ENCODE data around the gene NEGR1. TPM values are rescaled to one million over a fixed set of nuclear protein-coding genes. Genes with fewer than 3 reads are reported as not detected.

NEGR1 gene
- total and polyA plus RNA-seq, 2 experiments from 2014 or later, result 0.57 to 0.94 TPM

GRCh38 chr1:72230746-72231145 is 51.6 kb downstream of the NEGR1 start (continued):
- TF ChIP-seq CTCF (conservative IDR thresholded peaks at IDR 0.05; ENCODE audit: low read depth in 2 of 2) (no peak), ETS1 (IDR thresholded peaks at IDR 0.05) (no peak)

- Histone ChIP-seq H3K36me3 (ENCODE audit: insufficient read depth) (no peaks in the 10 kb centered on the region), H3K4me2 (no peak overlapping the region), H3K4me3 (no peak overlapping the region), H3K27me3 (ENCODE audit: insufficient read depth) (no peaks in the 10 kb centered on the region), H2AFZ (no peak overlapping the region), H3K27ac (ENCODE audit: low read depth) (no peak overlapping the region), H3K9me2 (ENCODE audit: insufficient read depth) (no peaks in the 10 kb centered on the region; the same call in 1 of the 2 replicates), H3F3A (replicated peaks; ENCODE audit: low read depth) (no peaks in the 10 kb centered on the region), H3K79me2 (replicated peaks; ENCODE audit: insufficient read depth) (no peaks in the 10 kb centered on the region), H3K4me1 (ENCODE audit: insufficient read depth) (no peaks in the 10 kb centered on the region), H4K20me1 (replicated peaks; ENCODE audit: insufficient read depth) (no peaks in the 10 kb centered on the region)
- Mint-ChIP-seq H3K27ac (no peak overlapping the region), H3K4me3 (no peak overlapping the region), H3K27me3 (ENCODE audit: insufficient read depth, low read depth, poor library complexity) (no peaks in the 10 kb centered on the region), H3K9me3 (no peaks in the 10 kb centered on the region), H3K4me1 (no peaks in the 10 kb centered on the region), H3K36me3 (ENCODE audit: low read depth) (no peaks in the 10 kb centered on the region)
- TF ChIP-seq ZNF331 (CRISPR knock-in tag; IDR thresholded peaks at IDR 0.05; ENCODE audit: low read depth) (no peak), CREB1 (CRISPR knock-in tag; IDR thresholded peaks at IDR 0.05; ENCODE audit: low read depth) (no peak), ETS1 (IDR thresholded peaks at IDR 0.05) (no peak), POLR2AphosphoS5 (IDR thresholded peaks at IDR 0.05; ENCODE audit: low read depth) (no peak), STAT1 (IDR thresholded peaks at IDR 0.05; ENCODE audit: unreplicated experiment) (no peak), CTCF (conservative IDR thresholded peaks at IDR 0.05; ENCODE audit: low read depth in 2 of 2) (no peak)
- ATAC-seq (no peak), DNase-seq (ENCODE audit: low spot score) (no peak)
Observed at GRCh38 chr1:72229893-72230292, 52.4 kb downstream of the NEGR1 start.

- Mint-ChIP-seq H3K27me3 (ENCODE audit: insufficient read depth, low read depth, poor library complexity) (no peaks in the 10 kb centered on the region), H3K4me1 (no peaks in the 10 kb centered on the region), H3K27ac (no peak overlapping the region), H3K9me3 (no peaks in the 10 kb centered on the region; the same call in 2 of the 3 replicates), H3K4me3 (no peak overlapping the region), H3K36me3 (ENCODE audit: low read depth) (no peaks in the 10 kb centered on the region)
- Histone ChIP-seq H2AFZ (no peak overlapping the region), H3K9me2 (ENCODE audit: insufficient read depth) (no peaks in the 10 kb centered on the region), H3K27ac (ENCODE audit: low read depth) (no peak overlapping the region), H3K4me1 (ENCODE audit: insufficient read depth) (no peaks in the 10 kb centered on the region), H3F3A (replicated peaks; ENCODE audit: low read depth) (no peaks in the 10 kb centered on the region), H3K4me3 (no peak overlapping the region), H3K36me3 (ENCODE audit: insufficient read depth) (no peaks in the 10 kb centered on the region), H4K20me1 (replicated peaks; ENCODE audit: insufficient read depth) (no peaks in the 10 kb centered on the region), H3K4me2 (no peak overlapping the region), H3K27me3 (ENCODE audit: insufficient read depth) (no peaks in the 10 kb centered on the region), H3K79me2 (replicated peaks; ENCODE audit: insufficient read depth) (no peaks in the 10 kb centered on the region)
- DNase-seq (ENCODE audit: low spot score) (no peak), ATAC-seq (no peak)
- TF ChIP-seq ZNF462 (CRISPR knock-in tag; IDR thresholded peaks at IDR 0.05), result no peak
- no peak for TF ChIP-seq ZNF331 (CRISPR knock-in tag; IDR thresholded peaks at IDR 0.05; ENCODE audit: low read depth)
Observed at GRCh38 chr1:72227667-72228066, 54.7 kb downstream of the NEGR1 start.

Measured in GM23338 (cell line).